GM19099 (cell line): Measurements from ENCODE around the gene ETS1.

Experiments
- POLR2A ChIP-seq: IDR thresholded peaks from 3 replicates; pipeline ENCODE4 v1.6.1; 2011; ENCODE audit warnings: low read depth; ENCODE audit not compliant: insufficient read length; ENCODE audit errors: extremely low read depth

Gene ETS1

DNA sequence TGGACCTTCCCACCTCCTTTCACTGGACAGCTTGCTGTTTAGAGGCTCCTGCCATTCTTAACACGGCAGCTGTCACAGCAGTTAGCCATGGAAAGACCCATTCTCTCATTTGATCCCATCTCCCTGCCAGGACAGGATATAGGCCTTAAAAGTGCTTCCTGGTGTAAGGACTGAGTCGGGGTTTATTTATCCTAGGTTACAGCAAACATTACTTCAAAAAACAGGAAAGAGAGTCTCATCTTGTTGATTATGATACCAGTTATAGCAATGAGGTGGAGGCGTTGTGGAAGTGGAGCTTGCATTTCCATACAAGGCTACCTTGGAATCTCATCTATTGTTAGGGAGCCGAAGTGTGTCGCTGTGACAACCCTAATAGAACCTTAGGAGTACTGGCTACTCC lies 17.4 kb upstream of the ETS1 start:
- TF ChIP-seq POLR2A: no peak

DNA sequence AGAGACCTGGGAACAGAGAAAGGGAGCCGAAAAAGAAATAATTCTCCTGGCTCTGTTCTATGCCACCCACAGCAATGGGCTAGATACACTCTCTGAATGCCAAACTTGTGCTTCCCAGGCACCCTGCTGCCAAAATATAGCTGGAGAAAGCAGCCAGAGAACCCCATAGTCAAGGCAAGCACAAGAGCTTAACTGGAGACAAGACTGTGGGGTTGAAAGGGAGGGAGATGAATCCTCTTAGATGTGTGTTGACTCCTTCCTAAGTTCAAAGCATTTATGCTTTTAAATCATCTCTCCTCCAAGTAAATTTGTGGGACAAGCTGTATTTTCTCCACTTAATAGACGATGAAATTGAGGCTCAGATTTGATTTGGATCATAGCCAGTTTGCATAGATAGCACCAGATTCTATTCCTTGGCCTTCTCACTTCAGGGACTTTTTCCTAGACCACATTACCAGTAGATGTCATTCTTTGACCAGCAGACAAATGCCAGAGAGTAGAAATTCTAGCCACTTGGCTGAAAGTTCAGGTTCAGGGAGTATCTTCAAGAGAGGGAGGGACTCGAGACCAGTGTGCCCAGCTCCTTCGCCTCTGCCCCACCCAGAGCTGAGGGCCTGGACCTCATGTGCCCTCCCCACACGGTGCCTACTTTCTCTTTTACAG lies 16.5 kb upstream of the ETS1 start:
- TF ChIP-seq POLR2A: no peak

DNA sequence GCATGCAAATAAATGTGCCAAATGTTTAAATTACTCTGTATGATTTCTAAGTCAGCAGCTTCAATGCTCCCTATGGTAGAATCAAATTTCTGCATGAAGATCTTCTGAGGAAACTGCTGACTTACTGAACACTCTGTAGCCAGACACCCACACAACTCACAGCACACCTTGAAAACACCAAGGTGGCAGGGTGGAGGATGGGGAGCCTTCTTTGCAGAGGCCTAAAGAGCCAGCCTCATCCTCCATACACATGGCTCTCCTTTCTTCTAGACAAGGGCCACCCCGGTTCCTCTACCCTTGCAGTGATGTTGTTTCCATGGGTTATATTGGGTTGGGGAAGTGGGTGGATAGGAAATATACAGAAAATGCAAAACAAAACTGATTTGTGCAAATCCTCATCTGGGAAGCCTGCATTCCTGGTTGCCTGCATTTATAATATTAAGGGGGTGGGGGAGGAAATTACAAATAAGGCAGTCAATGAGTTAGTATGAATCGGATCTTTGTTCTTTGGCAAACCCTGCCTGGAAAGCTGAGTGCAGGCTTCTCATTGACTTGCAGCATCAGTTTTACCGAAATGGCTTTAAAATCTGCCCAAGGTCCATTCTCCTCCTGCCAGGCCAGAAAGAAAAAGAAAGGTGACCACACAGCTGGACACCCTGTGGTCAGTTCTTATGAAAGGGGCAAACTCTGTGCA lies 15.8 kb upstream of the ETS1 start:
- no peak for TF ChIP-seq POLR2A

DNA sequence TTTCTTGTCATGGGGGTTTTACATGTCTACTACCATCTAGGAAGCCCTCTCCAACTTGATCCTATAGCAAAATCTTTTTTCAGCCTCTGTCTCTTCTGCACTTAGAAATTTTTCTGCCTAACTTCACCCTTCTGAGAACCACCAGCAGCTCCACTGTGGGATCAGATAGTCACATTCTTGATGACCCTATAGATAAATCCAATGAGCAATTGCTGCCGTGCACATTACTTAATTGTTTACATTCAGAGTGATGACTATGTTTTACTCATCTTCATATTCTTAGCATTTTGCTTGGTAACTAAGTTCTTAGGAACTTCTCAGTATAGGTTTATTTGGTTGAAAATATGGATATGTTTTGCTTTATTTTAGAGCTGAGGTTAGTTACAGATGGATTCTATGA lies 12.4 kb upstream of the ETS1 start:
- TF ChIP-seq POLR2A: no peak

DNA sequence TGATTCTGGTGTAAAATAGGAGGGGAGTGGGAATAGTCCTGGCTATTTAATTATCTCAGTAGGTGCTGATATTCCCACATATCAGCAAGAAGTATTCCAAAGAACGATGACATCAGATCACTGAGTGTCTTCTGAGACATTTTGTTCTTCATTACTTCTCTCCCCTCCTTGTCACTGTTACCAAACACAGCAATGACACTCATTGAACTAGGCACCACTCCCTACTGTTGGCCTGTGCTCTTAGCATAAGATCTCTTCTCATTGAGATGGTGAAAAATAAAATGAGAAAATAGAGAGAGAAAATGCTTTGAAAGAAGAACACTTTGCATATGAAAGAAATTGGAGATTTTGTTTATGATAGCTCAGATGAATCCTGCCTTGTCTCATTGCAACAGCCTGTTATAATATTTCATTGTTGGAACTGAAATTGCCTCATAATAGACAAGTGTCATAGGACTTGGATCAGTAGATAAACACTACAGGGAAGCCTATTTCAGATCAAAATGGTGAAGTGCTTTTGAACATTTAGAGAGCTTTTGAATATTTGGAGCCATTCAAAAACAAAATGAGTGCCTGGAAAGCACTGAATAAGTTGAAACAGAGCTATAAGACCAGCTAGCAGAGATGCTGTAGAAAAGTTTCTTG lies 11.3 kb upstream of the ETS1 start:
- TF ChIP-seq POLR2A: no peak

DNA sequence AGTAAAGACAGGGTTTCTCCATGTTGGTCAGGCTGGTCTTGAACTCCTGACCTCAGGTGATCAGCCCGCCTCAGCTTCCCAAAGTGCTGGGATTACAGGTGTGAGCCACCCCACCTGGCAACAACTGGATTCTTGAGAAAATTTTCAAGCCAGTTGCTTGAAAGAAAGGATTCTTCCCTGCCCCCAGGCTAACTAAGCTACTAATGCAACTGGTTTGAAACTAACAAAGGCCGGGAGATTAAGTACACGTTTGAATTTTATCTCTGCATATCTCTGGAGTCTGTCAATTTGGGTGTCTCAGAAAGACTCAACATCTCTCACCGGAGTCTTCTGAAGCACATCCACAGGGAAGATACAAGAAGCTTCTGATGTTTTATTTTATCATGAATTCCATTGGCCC lies 10.7 kb upstream of the ETS1 start:
- TF ChIP-seq POLR2A: no peak

DNA sequence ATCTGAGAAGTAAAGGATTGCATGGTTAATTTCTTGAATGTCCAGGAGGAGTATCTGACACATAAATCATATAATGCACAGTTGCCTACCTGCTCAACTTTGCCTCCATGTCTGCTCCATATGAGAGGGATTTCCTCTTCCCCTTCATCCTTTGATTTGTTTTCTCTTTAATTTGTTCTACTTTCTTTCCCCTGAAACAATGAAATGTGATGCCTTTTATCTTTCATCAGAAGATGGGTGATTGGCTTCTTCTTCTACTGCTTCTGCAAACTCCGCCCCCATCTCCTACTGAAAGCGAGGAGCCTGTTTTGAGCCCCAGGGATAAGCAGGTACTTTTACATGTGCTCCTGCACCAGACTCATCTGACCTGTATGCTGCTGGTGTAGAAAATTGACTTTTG lies 9.9 kb upstream of the ETS1 start:
- TF ChIP-seq POLR2A: no peak

DNA sequence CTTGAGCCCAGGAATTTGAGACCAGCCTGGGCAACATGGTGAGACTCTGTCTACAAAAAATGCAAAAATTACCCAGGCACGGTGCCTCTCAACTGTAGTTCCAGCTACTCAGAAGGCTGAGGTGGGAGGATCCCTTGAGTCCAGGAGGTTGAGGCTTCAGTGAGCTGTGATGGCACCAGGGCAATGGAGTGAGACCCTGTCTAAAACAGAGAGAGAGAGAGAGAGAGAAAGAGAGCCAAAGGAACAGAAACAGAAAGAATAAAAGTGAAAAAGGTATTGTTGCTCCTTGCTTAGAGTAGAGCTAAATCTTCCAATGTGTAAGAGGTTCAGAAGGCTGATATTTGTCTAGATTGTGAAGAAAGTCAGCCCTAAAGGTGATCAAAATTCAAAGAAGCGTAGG lies 8.9 kb upstream of the ETS1 start:
- TF ChIP-seq POLR2A: no peak

DNA sequence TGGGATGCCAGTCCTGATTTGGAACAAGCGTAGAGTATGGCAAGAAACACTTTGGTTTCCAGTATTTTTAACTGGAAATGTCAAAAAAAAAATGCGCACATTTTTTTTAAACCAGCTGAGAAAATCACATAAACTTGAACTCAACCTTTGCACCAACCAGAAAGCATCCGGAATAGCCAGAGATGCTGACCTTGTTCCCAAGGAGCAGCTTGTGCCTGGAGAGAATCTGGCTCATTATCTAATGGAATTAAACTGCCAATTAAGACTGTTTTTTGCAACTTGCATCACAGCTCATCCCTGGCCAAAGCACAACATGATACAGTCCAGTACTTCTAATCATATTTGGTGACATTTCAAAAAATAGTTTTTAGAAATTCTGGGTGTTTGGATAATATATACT lies 8.4 kb upstream of the ETS1 start:
- TF ChIP-seq POLR2A: no peak

DNA sequence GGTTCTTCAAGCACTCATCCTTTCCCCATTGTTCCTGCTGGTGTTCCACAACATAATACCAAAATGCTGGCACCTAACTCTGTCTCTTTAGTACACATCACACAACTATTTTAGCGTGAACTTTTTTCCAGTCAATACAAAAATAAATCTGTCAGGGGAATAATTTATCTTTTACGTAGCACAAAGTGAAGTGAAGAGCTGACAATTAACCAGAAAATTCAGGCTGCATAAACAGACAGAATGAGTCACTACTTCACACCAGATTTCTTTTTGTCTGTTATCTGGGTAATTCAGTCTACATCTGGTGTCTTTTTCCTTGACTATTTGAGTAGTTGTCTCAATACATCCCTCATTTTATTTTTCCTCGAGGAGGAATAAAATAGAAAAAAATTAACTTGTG lies 7.9 kb upstream of the ETS1 start:
- no peak for TF ChIP-seq POLR2A

DNA sequence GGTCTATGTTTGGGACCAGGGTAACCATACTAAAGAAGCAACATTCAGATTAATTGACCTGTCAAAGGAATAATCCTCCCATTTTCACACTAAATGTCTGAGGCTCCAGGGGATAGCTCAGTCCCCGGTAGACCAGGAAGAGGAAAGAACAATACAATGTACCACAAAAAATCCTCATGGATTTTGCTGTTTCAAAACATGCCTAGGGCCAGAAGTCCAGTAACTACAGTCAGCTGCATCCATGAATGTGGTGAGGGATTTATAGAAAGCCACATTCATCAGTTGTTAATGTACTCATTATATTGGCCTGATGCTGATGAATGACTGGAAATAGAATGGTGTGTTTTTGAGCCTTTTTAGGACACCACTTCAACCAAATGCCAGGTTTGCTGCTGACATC lies 6.9 kb upstream of the ETS1 start:
- no peak for TF ChIP-seq POLR2A

DNA sequence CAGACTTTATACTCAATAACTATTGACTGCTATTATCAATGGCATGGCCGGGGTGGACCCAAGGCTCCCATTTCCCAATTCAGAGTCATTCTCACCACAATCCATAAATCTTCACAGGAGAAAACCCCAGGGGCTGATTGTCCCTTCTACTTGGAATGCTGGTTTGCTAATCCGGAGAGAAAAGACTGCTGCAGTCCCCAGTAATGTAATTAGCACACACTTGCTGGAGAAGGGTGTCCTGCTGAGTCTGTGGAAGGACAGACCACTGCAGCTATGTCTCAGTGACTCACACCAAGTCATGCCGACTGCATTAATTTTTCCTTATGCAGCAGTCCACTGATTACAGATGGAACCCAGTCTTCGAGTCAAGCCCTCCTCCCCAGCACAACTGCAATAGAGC lies 5.9 kb upstream of the ETS1 start:
- TF ChIP-seq POLR2A: no peak

DNA sequence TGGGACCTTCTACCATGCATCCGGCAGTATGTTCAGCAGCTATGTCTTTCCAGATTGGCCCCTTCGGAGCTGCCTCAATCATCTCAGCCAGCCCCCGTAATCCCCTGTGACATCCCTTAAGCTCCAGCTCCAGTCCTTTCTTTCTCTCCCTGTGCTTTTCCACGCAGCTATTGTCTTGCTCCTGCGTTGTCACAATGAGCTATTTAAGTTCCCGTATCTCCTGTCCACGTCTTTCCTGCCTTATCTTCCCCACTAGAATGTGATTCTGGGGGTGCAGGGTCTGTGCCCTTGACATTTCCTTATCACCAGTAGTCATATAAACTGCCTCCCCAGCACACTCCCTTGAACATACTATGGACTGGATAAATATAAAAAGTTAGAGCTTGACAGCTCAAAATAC lies 5.1 kb upstream of the ETS1 start:
- TF ChIP-seq POLR2A: no peak

DNA sequence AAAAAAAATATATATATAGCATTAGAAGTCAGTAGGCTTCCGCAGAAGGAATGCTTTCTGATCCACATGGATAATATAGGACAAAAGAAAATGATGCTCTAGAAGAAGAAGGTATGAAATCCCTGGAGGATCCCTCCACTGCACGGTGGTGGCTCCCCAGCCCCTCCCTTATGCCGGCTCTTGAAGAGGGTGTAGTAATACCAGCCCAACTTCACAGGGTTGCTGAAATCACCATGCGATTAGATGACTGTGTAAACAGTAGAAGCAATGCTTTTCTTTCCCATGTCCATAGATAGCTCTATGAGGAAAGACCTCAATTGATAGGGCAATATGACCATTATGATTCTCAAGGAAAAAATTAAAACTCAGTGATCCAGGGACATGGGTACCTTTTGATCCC lies 3.2 kb upstream of the ETS1 start:
- TF ChIP-seq POLR2A: no peak

DNA sequence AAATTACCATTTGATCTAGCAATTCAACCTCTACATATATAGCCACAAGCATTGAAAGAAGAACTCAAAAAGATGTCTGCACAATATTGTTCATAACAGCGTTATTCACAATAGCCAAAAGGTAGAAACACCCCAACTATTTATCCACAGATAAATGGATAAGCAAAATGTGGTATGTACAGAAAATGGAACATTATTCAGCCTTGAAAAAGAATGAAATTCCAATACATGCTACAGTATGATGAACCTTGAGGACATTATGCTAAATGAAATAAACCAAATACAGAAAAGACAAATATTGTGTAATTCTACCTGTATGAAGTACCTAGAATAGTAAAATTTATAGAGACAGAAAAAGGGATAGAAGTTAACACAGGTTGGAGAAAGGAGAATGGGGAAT lies 2.6 kb upstream of the ETS1 start:
- TF ChIP-seq POLR2A: no peak

DNA sequence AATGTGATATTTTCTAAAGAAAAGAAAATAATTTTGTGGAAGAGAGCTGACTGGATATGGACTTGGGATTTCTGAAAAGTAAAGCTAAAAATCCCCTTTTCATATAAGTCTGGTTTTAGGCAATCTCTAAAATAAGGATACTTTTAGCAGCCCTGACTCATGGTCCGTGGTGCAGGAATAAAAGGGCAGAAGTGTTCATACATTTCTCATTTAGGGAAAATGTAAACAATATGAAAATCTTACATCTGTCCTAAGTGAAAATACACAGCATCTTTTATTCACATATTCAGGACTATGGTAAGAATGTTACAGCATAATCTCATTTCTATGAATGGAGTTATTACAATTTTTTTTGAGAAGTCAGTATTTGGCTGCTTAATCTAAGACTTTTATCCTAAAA lies 735 bp upstream of the ETS1 start:
- no peak for TF ChIP-seq POLR2A
